ENCODE measurements around the gene GNPNAT1.
A peak's percentile ranks its signal among the peaks of the same experiment; 100 is the strongest.

GNPNAT1 gene

GRCh38 chr14:52791223-52792096, at the start of gene GNPNAT1:
Gene GNPNAT1, minus strand, starts transcription at chr14:52791607. Its CDS starts 6,957 bp downstream, at chr14:52784650.
- DNase-seq, result peak; percentile 67 to 79

GRCh38 chr14:52840877-52841276, 49.5 kb upstream of the GNPNAT1 start:
- no peak for DNase-seq

- no peak for DNase-seq
Measured at GRCh38 chr14:52837451-52837850, 46.0 kb upstream of the GNPNAT1 start.

GRCh38 chr14:52836063-52836462, 44.7 kb upstream of the GNPNAT1 start:
- DNase-seq, result no peak

GRCh38 chr14:52835122-52835903, 43.9 kb upstream of the GNPNAT1 start:
- DNase-seq, result no peak

GRCh38 chr14:52834440-52834842, 43.0 kb upstream of the GNPNAT1 start:
- no peak for DNase-seq

GRCh38 chr14:52833891-52834290, 42.5 kb upstream of the GNPNAT1 start:
- no peak for DNase-seq

GRCh38 chr14:52829527-52830185, 38.2 kb upstream of the GNPNAT1 start:
- no peak for DNase-seq

GRCh38 chr14:52827426-52827825, 36.0 kb upstream of the GNPNAT1 start:
- no peak for DNase-seq

GRCh38 chr14:52825085-52825484, 33.7 kb upstream of the GNPNAT1 start:
- no peak for DNase-seq

GRCh38 chr14:52824462-52824861, 33.1 kb upstream of the GNPNAT1 start:
- no peak for DNase-seq

GRCh38 chr14:52821805-52822250, 30.4 kb upstream of the GNPNAT1 start:
- DNase-seq, result no peak

- no peak for DNase-seq
Measured at GRCh38 chr14:52808101-52808500, 16.7 kb upstream of the GNPNAT1 start.

GRCh38 chr14:52806115-52806514, 14.7 kb upstream of the GNPNAT1 start:
- DNase-seq, result no peak

- DNase-seq, result no peak
Measured at GRCh38 chr14:52802597-52802996, 11.2 kb upstream of the GNPNAT1 start.

- no peak for DNase-seq
Measured at GRCh38 chr14:52801014-52801712, 9.8 kb upstream of the GNPNAT1 start.

GRCh38 chr14:52798826-52799225, 7.4 kb upstream of the GNPNAT1 start:
- no peak for DNase-seq

GRCh38 chr14:52797653-52798052, 6.2 kb upstream of the GNPNAT1 start:
- no peak for DNase-seq

- no peak for DNase-seq
Measured at GRCh38 chr14:52793061-52793460, 1.7 kb upstream of the GNPNAT1 start.

GRCh38 chr14:52792097-52792415, 649 bp upstream of the GNPNAT1 start:
- DNase-seq, result peak in 1 of 2 donors; percentile 2

- no peak for DNase-seq
Measured at GRCh38 chr14:52790756-52791222, 618 bp downstream of the GNPNAT1 start.

GRCh38 chr14:52790011-52790755, 1.2 kb downstream of the GNPNAT1 start:
- DNase-seq, result no peak

Measured in stimulated activated CD4-positive, alpha-beta T cell treated with anti-CD3 and anti-CD28 coated beads, Interleukin-2, amount 100 ng/mL, for 48 hours (primary cell).